Hepatocyte (in vitro differentiated cells): ENCODE measurements around the gene KDM8. TPM values are rescaled to one million over a fixed set of nuclear protein-coding genes. Genes with fewer than 3 reads are reported as not detected.

Source experiments
- DNase-seq: peaks from one replicate; pipeline ENCODE4 v3.0.0-alpha.2; 2016; ENCODE audit warnings: low spot score
- H2AFZ ChIP-seq: fragments of 200-600 bp; sonication (generic); 2 replicates; pipeline ENCODE4 v1.6.0; 2016; ENCODE audit warnings: antibody characterized with exemption, mild to moderate bottlenecking
- H3K27ac ChIP-seq: fragments of 200-600 bp; sonication (generic); 2 replicates; pipeline ENCODE4 v1.5.1; 2016; ENCODE audit warnings: mild to moderate bottlenecking
- H3K27me3 ChIP-seq: fragments of 200-600 bp; sonication (generic); 2 replicates; pipeline ENCODE4 v1.6.1; 2016
- H3K36me3 ChIP-seq: fragments of 200-600 bp; sonication (generic); replicated peaks from 2 replicates; pipeline ENCODE4 v1.5.1; 2016; ENCODE audit warnings: low read depth; ENCODE audit not compliant: insufficient read depth
- H3K4me1 ChIP-seq: fragments of 200-600 bp; sonication (generic); 2 replicates; pipeline ENCODE4 v1.5.1; 2016; ENCODE audit warnings: mild to moderate bottlenecking, moderate library complexity; ENCODE audit not compliant: insufficient read depth
- H3K4me2 ChIP-seq: fragments of 200-600 bp; sonication (generic); 2 replicates; pipeline ENCODE4 v1.6.0; 2016
- H3K4me3 ChIP-seq: fragments of 200-600 bp; sonication (generic); 2 replicates; pipeline ENCODE4 v1.5.1; 2016; ENCODE audit warnings: mild to moderate bottlenecking
- H3K79me2 ChIP-seq: fragments of 200-600 bp; sonication (generic); 2 replicates; pipeline ENCODE4 v1.6.0; 2017; ENCODE audit warnings: mild to moderate bottlenecking
- H3K9me2 ChIP-seq: fragments of 200-600 bp; sonication (generic); replicated peaks from 2 replicates; pipeline ENCODE4 v1.6.0; 2017; ENCODE audit warnings: mild to moderate bottlenecking; ENCODE audit not compliant: insufficient read depth
- H3K9me3 ChIP-seq: fragments of 200-600 bp; sonication (generic); 2 replicates; pipeline ENCODE4 v1.5.1; 2016; ENCODE audit warnings: low read depth, mild to moderate bottlenecking
- H4K20me1 ChIP-seq: fragments of 200-600 bp; sonication (generic); 2 replicates; pipeline ENCODE4 v1.6.0; 2016; ENCODE audit warnings: mild to moderate bottlenecking; ENCODE audit not compliant: insufficient read depth, poor library complexity, severe bottlenecking
- EZH2 ChIP-seq: fragments of 200-600 bp; sonication (generic); IDR thresholded peaks from 2 replicates; pipeline ENCODE4 v1.6.1; 2016; ENCODE audit warnings: antibody characterized with exemption, mild to moderate bottlenecking, borderline replicate concordance
- EZH2phosphoT487 ChIP-seq: fragments of 200-600 bp; sonication (generic); IDR thresholded peaks from one replicate; pipeline ENCODE4 v1.6.1; 2018; ENCODE audit warnings: antibody characterized with exemption, mild to moderate bottlenecking, low read depth, moderate library complexity; ENCODE audit not compliant: unreplicated experiment, severe bottlenecking
- WGBS: methylation state at CpG from one replicate; pipeline ENCODE4 v1.1.6; 2016; ENCODE audit warnings: low lambda C conversion rate; ENCODE audit errors: missing lambda C conversion rate; 5-methylcytosine and 5-hydroxymethylcytosine counted together
- polyA plus RNA-seq: library from polyadenylated mRNA; unstranded; fragments of >200 nt; fragmentation: Nextera tagmentation; extraction: Ambion mirVana; gene quantifications from 2 replicates; pipeline ENCODE4 v1.2.1, GENCODE V29; 2016
- total RNA-seq: library from RNA; depleted of rRNA; stranded (reverse); fragments of >200 nt; gene quantifications from 2 replicates; pipeline ENCODE4 v1.2.3, GENCODE V29; 2014
- TF ChIP-seq, protein P1 (sequence below): fragments of 200-600 bp; sonication (generic); IDR thresholded peaks from 2 replicates; pipeline ENCODE4 v1.5.1; 2016; ENCODE audit warnings: antibody characterized with exemption, mild to moderate bottlenecking; ENCODE audit not compliant: poor library complexity

The KDM8 gene
- total and polyA plus RNA-seq, 2 experiments from 2014 or later = 7.2 to 9.7 TPM

DNA sequence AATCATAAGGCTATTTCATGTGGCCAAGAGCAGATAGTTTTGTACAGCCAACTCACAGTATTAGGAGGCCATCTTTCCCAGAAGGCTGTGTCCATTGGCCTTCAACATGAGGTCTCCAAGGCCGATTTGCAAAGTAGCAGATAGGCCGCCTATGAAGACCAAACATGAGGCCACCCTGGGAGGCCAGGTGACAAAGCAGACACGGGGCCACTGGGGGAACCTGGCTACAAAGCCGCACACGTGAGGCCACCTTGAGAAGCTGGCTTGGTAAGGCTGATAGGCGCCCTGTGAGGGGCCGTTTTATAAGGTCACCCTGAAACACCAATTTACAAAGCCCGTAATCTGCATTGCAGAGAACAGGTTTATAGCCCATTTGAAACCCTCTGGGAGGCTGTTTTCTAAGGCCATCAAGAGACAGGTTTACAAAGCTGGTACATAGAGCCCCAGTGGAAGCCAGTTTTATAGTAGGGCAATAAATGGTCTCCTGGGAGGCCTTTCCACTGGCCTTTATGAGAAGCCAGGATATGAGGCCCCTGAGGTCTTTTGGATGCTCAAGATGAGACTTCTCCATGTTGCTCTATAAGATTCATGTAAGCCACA lies 4.9 kb downstream of the KDM8 start:
- H3K9me3 ChIP-seq = no peaks in the 10 kb centered on the region
- no peak for DNase-seq

GRCh38 chr16:27208796-27209195 lies 5.5 kb downstream of the KDM8 start:
- peaks cover 22% of the 10 kb centered on the region for H3K4me1 ChIP-seq
- H3K9me3 ChIP-seq = no peaks in the 10 kb centered on the region
- peak overlapping the region; percentile 86 for H3K27ac ChIP-seq

More for the DNA sequence above, 4.9 kb downstream of the KDM8 start:
- Histone ChIP-seq H3K9me2 (no peaks in the 10 kb centered on the region), H4K20me1 (no peaks in the 10 kb centered on the region), H3K27me3 (no peaks in the 10 kb centered on the region), H3K4me3 (no peak overlapping the region), H3K27ac (peak overlapping the region; percentile 86), H3K79me2 (peaks cover 18% of the 10 kb centered on the region), H3K4me2 (peak overlapping the region; percentile 65), H2AFZ (no peak overlapping the region), H3K36me3 (no peaks in the 10 kb centered on the region), H3K4me1 (peaks cover 22% of the 10 kb centered on the region)
- TF ChIP-seq, protein P1, sequence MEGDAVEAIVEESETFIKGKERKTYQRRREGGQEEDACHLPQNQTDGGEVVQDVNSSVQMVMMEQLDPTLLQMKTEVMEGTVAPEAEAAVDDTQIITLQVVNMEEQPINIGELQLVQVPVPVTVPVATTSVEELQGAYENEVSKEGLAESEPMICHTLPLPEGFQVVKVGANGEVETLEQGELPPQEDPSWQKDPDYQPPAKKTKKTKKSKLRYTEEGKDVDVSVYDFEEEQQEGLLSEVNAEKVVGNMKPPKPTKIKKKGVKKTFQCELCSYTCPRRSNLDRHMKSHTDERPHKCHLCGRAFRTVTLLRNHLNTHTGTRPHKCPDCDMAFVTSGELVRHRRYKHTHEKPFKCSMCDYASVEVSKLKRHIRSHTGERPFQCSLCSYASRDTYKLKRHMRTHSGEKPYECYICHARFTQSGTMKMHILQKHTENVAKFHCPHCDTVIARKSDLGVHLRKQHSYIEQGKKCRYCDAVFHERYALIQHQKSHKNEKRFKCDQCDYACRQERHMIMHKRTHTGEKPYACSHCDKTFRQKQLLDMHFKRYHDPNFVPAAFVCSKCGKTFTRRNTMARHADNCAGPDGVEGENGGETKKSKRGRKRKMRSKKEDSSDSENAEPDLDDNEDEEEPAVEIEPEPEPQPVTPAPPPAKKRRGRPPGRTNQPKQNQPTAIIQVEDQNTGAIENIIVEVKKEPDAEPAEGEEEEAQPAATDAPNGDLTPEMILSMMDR = no peak
- TF ChIP-seq EZH2phosphoT487 = no peak
- no peak for TF ChIP-seq EZH2
- WGBS = 73% methylated on average over 8 of the region's 8 CpGs

GRCh38 chr16:27209591-27209990 lies 6.3 kb downstream of the KDM8 start:
- H3K27me3 ChIP-seq = no peaks in the 10 kb centered on the region
- peaks cover 15% of the 10 kb centered on the region for H3K79me2 ChIP-seq
- no peak for TF ChIP-seq EZH2
- TF ChIP-seq, protein P1 = no peak
- TF ChIP-seq EZH2phosphoT487 = no peak
- peaks cover 18% of the 10 kb centered on the region for H3K4me1 ChIP-seq
- no peak overlapping the region for H3K4me3 ChIP-seq
- no peak overlapping the region for H3K4me2 ChIP-seq
- H3K9me3 ChIP-seq = no peaks in the 10 kb centered on the region
- no peaks in the 10 kb centered on the region for H4K20me1 ChIP-seq
- H3K27ac ChIP-seq = peak overlapping the region; percentile 86
- H2AFZ ChIP-seq = no peak overlapping the region
- no peaks in the 10 kb centered on the region for H3K9me2 ChIP-seq
- 88% methylated on average over 8 of the region's 8 CpGs for WGBS
- H3K36me3 ChIP-seq = no peaks in the 10 kb centered on the region
- no peak for DNase-seq

More at GRCh38 chr16:27208796-27209195, 5.5 kb downstream of the KDM8 start:
- Histone ChIP-seq H4K20me1 (no peaks in the 10 kb centered on the region), H3K79me2 (peaks cover 18% of the 10 kb centered on the region), H3K27me3 (no peaks in the 10 kb centered on the region), H3K4me3 (no peak overlapping the region), H2AFZ (no peak overlapping the region), H3K36me3 (no peaks in the 10 kb centered on the region), H3K4me2 (peak overlapping the region; percentile 65), H3K9me2 (no peaks in the 10 kb centered on the region)
- 81% methylated on average over 3 of the region's 3 CpGs for WGBS
- DNase-seq = no peak
- TF ChIP-seq, protein P1 = no peak
- TF ChIP-seq EZH2phosphoT487 = no peak
- TF ChIP-seq EZH2 = no peak
